Activated T-cell treated with anti-CD3 and anti-CD28 coated beads, Interleukin-2, amount 50 U/mL, for 48 hours (primary cell): Measurements from ENCODE around the gene ANXA2.
"Not testable (repeated sequence)": the region's sequence is repeated elsewhere in the genome, so short reads cannot be mapped to it uniquely, and the experiment has no call there.

Experiments
- DNase-seq, 2 experiments: peaks; one replicate each; pipeline ENCODE4 v3.0.0-alpha.2; 2020

ANXA2 gene

DNA sequence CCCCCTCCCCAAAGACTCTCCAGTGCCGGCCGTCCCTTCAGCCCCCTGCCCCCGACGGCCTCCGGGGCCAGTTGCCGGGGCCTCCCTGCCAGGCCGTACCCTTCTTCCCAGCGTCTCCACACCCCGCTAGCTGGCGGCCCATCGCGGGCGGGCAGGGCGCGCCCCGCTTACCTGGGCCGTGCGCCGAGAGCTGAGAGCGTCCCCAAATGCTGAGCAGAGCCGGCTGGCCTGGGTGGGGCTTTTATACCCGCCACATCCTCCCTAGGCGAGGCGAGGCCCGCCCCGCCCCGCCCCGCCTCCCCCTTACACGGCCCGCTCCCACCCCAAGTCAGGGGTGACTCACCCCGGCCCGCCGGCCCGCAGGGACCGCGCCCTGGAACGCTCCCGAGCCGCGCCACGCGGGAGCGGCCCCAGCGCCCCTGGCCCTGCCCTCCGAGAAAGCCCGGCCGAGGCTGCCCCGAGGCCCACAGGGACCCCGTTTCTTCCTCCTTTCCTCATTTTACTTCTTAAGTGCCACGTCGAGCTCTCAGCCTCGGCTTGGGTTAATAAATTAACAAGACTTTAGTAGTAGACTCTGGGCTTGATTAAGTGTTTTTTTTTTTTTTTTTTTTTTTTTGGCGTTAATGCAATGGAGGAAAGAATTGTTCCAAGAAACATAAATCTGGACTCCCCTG, at the start of gene ANXA2:
Gene ANXA2, minus strand, starts transcription at position 215 of the 674 bp plus-strand sequence. CDS start 11,911 bp downstream, outside the sequence.
- peak; percentile 83 to 86 for DNase-seq

- no peak for DNase-seq
Measured at GRCh38 chr15:60444289-60444912, 46.6 kb upstream of the ANXA2 start.

DNA sequence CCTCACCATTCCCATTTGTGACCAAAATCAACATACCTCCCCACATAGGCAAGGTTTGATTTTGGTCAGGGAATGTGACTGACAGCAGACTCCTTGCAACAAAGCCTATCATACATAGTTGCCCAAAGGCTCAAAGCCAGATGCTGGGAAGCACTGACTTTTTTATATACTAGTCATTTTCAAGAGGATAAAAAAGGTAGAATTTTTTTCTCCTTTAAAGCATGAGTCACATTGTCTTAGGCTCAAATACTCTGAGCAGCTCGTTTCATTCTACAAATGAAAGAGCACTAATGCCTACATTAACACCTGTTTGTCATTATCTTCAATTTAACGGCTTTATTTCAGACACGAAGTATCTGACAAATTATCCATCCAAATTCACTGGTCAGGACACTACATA, 45.0 kb upstream of the ANXA2 start:
- no peak for DNase-seq

DNA sequence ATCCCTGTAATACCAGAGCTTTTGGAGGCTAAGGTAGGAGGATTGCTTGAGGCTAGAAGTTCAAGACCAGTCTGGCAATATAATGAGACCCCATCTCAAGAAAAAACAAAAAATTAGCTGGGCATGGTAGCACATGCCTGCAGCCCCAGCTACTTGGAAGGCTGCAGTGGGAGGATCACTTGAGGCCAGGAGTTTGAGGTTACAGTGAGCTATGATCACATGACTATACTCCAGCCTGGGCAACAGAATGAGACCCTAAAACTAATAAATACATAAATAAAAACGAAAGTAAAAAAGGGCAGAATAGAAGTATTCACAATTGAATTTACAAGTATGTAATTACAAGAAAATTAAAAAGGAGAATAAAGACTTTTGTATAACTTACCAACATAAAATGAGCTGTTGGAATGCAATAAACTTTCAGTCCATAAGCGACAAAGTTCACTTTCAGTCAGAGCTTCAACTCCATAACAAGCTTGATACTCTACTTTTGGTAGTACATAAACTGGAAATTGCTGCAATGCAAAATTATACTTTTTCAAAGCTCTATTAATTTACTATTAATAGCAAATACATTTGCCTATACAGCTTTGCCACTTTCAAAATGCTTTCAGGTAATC, 44.4 kb upstream of the ANXA2 start:
- no peak for DNase-seq

DNA sequence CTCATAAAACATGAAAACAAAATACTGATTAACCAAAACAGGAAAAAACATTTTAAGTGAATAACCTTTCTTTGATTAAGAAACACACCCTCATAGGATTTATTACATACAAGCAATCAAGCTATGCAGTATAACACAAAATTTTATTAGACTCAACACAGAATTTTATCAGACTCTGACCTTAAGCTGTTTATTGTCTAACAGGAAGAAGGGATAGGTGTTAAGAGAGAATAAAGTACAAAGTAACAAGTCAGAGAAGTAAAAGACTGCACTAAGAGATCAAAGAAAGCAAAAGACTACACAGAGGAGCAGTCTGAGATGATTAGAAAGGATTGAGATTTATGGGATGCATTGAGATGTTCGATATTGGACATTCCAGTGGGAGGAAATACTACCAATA, 43.5 kb upstream of the ANXA2 start:
- DNase-seq: no peak

DNA sequence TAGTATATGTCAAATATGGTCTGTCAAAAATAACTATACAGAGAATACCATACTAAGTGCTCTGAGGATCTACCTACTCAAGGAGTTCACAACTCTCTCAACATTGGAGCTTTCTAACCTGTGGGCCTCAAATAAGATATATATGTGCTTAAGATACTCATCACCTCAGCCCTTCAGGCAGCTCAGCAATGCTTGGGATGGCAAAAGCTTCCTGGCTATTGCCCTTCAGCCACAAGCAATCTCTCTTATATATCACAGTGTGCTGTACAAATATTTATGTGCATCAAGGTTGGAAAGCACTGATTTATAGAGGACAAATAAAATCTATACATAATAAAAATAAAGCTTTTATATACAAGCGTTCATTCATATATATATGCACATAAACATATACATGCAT, 40.9 kb upstream of the ANXA2 start:
- DNase-seq: no peak

- DNase-seq: no peak
Measured at GRCh38 chr15:60428935-60429334, 31.1 kb upstream of the ANXA2 start.

GRCh38 chr15:60426870-60427508, 29.2 kb upstream of the ANXA2 start:
- DNase-seq: no peak

GRCh38 chr15:60425461-60425860, 27.7 kb upstream of the ANXA2 start:
- no peak for DNase-seq

- no peak for DNase-seq
Measured at GRCh38 chr15:60424006-60424405, 26.2 kb upstream of the ANXA2 start.

DNA sequence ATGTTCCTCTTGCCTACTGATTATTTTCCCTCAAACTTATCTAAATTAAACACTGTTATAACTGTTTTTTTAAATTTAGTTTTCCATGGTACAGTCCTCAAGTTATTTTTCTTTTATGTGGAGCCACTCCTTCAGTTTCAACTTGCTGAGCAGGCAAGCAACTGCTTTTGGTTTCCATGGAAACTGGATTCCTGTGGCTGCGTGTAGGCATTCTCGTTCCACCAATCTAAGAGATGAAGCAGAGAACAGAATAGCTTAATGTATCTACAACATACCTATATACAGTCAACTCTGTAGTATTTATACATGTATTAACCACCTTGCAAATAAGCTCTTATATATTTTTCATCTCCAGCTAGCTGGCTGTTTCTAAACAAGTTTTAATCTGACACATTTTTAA, 25.8 kb upstream of the ANXA2 start:
- DNase-seq: no peak

GRCh38 chr15:60421544-60421943, 23.8 kb upstream of the ANXA2 start:
- DNase-seq: no peak

GRCh38 chr15:60420203-60420716, 22.5 kb upstream of the ANXA2 start:
- DNase-seq: no peak

GRCh38 chr15:60419753-60420152, 22.0 kb upstream of the ANXA2 start:
- no peak for DNase-seq

DNA sequence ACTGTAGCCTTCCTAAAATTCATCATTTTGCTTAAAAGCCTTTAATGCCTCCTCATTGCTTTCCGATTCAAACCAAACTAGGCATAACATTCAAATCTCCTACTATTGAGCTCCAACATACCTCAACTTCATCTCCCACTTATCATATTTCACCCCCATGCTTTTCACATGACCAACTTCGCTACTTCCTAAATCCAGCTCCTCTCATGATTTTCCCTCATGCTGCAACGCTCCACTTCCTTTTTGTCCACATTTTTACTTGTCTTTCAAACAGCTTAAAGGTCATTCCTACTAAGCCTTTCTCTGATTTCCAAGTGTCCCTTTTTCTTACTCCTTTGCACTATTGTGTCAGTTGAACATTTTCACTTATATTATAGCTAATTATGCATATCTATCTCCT, 20.3 kb upstream of the ANXA2 start:
- DNase-seq: no peak

DNA sequence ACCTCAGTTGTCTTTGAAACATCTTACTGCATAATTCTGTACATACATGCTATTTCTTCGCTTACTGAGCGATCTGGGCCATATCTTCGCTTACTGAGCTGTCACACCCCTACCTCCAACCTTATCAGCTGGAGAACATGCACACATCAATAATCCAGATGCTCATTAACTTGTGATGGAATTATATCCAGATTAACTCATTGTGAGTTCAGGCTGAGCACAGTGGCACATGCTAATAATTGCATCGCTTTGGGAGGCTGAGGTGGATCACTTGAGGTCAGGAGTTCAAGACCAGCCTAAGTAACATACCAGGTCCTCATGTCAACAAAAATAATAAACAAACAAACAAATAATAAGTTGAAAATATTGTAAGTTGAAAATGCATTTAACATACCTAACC, 19.3 kb upstream of the ANXA2 start:
- DNase-seq: no peak

- DNase-seq: no peak
Measured at GRCh38 chr15:60416484-60416883, 18.7 kb upstream of the ANXA2 start.

DNA sequence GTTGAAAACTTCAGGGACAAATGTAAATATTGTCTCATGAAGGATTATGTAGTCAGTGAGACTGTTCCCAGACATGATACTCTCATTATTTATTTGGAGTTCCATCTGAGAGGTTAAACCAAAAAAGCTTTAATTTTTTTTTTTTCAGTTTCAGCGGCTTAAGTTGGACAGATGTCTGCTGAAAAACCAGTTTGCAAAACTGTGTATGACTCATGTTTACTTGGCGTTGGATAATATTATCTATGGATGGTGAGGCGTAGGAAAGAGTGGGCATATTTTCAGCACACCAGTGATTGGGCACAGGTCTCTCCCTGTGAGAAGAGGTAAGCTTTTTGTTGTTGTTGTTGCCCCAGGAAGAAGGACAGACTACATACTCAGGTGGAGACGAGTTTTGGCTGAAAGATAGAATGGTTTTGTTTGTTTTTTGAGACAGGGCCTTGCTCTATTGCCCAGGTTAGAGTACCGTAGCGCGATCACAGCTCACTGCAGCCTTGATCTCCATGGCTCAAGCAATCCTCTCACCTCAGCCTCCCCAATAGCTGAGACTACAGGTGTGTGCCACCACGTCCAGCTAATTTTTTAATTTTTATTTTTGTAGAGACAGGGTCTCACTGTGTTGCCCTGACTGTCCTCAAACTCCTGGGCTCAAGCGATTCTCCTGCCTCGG, 16.4 kb upstream of the ANXA2 start:
- DNase-seq: no peak

DNA sequence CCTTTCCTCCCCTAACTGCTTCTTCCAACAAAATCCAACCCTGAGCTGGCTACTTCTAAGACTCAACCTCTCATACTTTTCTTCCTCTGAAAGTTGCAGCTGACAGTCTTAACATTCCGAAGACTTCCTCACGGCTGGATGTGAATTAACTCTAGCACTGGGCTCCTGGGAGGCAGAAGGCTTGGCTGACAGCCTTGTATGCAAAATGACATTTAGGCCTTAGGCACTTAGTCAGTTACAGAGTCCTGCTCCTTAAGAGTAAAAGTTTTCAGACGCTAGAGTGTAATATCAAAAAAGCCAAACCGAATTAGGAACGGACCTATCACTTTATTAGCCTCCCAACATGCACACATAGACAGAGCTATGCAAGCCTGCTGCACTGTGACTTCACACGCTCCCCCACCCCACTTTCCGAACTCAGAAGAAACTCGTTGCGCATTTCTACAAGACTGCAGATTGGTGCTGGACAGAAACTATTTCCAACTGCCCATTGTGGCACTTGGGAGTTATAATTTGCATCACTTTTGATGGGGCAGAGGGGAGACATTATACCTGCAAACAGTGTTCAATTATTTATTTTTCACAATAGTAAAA, 15.5 kb upstream of the ANXA2 start:
- no peak for DNase-seq

GRCh38 chr15:60412807-60413206, 15.0 kb upstream of the ANXA2 start:
- DNase-seq: not testable (repeated sequence)

- no peak for DNase-seq
Measured at GRCh38 chr15:60411774-60412425, 14.1 kb upstream of the ANXA2 start.

DNA sequence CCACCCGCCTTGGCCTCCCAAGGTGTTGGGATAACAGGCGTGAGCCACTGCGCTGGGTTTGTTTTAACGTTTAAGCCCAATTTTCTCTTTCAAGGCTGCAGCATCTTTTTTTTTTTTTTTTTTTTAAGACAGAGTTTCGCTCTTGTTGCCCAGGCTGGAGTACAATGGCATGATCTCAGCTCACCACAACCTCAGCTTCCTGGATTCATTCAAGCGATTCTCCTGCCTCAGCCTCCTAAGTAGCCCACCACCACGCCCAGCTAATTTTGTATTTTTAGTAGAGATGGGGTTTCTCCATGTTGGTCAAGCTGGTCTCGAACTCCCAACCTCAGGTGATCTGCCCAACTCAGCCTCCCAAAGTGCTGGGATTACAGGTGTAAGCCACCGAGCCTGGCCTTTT, 12.6 kb upstream of the ANXA2 start:
- DNase-seq: not testable (repeated sequence)
